A549 (cell line): ENCODE data around the gene IQCE.

ENCODE experiments used
- CHD4 ChIP-seq: fragments of 200-600 bp; sonication (generic); IDR thresholded peaks from 2 replicates; pipeline ENCODE4 v1.6.1; 2016; ENCODE audit warnings: antibody characterized with exemption, mild to moderate bottlenecking, borderline replicate concordance
- CTCF ChIP-seq: fragments of >200 bp; sonication (Bioruptor Twin); formaldehyde crosslinking; IDR thresholded peaks from 3 replicates; pipeline ENCODE4 v1.5.1; 2016
- E2F6 ChIP-seq: IDR thresholded peaks from 2 replicates; pipeline ENCODE4 v1.6.1; 2012; ENCODE audit warnings: low read depth, borderline replicate concordance
- EP300 ChIP-seq, 2 experiments: fragments of >200 bp; sonication (Bioruptor Twin); formaldehyde crosslinking; IDR thresholded peaks; 2 replicates in 1 of 2; 3 replicates in 1 of 2; pipeline ENCODE4 v1.6.1; 2016 to 2017
- GATA3 ChIP-seq: IDR thresholded peaks from 2 replicates; pipeline ENCODE4 v1.6.1; 2012; ENCODE audit warnings: borderline replicate concordance
- HOXB5 ChIP-seq: fragments of 250-450 bp; sonication (Bioruptor Pico); IDR thresholded peaks from 2 replicates; pipeline ENCODE4 v1.5.0; 2020; ENCODE audit warnings: mild to moderate bottlenecking, moderate library complexity
- MAFK ChIP-seq: fragments of 450-650 bp; IDR thresholded peaks from 2 replicates; pipeline ENCODE4 v1.6.1; 2014; ENCODE audit not compliant: partially characterized antibody
- POLR2AphosphoS2 ChIP-seq: conservative IDR thresholded peaks from 2 replicates; pipeline ENCODE4 v1.6.1; 2012; ENCODE audit warnings: low read length, improper control_type of control experiment, inconsistent platforms
- RAD21 ChIP-seq, 2 experiments: fragments of >200 bp in 1 of 2; sonication (Bioruptor Twin) in 1 of 2; formaldehyde crosslinking in 1 of 2; IDR thresholded peaks in 1 of 2; conservative IDR thresholded peaks in 1 of 2; 2 replicates in 1 of 2; 3 replicates in 1 of 2; pipeline ENCODE4 v1.6.1; 2012 to 2018; ENCODE audit warnings: inconsistent platforms in 1 of 2
- RCOR1 ChIP-seq: fragments of 150-350 bp; IDR thresholded peaks from 2 replicates; pipeline ENCODE4 v1.6.1; 2014; ENCODE audit warnings: antibody characterized with exemption, low read length, low read depth
- RFX5 ChIP-seq: fragments of 450-650 bp; IDR thresholded peaks from 2 replicates; pipeline ENCODE4 v1.7.1; 2014; ENCODE audit warnings: antibody characterized with exemption, mild to moderate bottlenecking, moderate library complexity
- ZFP36 ChIP-seq: fragments of 450-650 bp; IDR thresholded peaks from 2 replicates; pipeline ENCODE4 v1.6.1; 2014; ENCODE audit warnings: borderline replicate concordance; ENCODE audit not compliant: partially characterized antibody
- TF ChIP-seq, protein P1 (sequence below): fragments of 250-450 bp; sonication (Bioruptor Pico); IDR thresholded peaks from 2 replicates; pipeline ENCODE4 v1.5.0; 2021; ENCODE audit warnings: mild to moderate bottlenecking, moderate library complexity, borderline replicate concordance
- TF ChIP-seq, protein P2 (sequence below): fragments of 150-350 bp; IDR thresholded peaks from 2 replicates; pipeline ENCODE4 v1.6.1; 2014; ENCODE audit warnings: low read depth, mild to moderate bottlenecking, low read length

DNA sequence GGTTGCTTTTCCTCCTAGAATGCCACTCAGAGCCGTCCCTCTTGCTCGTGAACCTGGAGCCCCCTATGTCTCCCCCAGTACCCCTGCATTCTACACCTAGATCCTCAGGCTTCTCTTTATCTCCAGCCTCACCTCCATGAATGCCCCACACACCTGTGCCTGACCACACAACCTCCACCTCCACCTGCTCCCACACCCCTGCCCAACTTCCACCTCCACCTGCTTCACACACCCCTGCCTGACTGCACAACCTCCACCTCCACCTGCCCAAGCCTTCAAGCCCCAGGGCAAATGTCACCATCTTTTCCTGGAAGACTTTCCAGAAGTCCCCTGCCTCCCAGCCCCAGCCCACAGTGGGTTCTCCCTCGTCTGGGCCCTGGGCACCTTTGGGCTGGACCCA, 46.1 kb upstream of the IQCE start:
- TF ChIP-seq CTCF: no peak
- no peak for TF ChIP-seq EP300 (IDR thresholded peaks at IDR 0.05)
- no peak for TF ChIP-seq ZFP36
- TF ChIP-seq, protein P1, sequence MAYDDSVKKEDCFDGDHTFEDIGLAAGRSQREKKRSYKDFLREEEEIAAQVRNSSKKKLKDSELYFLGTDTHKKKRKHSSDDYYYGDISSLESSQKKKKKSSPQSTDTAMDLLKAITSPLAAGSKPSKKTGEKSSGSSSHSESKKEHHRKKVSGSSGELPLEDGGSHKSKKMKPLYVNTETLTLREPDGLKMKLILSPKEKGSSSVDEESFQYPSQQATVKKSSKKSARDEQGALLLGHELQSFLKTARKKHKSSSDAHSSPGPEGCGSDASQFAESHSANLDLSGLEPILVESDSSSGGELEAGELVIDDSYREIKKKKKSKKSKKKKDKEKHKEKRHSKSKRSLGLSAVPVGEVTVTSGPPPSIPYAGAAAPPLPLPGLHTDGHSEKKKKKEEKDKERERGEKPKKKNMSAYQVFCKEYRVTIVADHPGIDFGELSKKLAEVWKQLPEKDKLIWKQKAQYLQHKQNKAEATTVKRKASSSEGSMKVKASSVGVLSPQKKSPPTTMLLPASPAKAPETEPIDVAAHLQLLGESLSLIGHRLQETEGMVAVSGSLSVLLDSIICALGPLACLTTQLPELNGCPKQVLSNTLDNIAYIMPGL (CRISPR knock-in tag): no peak
- TF ChIP-seq E2F6: no peak
- TF ChIP-seq RCOR1: no peak
- TF ChIP-seq CHD4: no peak
- no peak for TF ChIP-seq RAD21 (conservative IDR thresholded peaks at IDR 0.05 in 1 of 2, IDR thresholded peaks at IDR 0.05 in 1 of 2)
- TF ChIP-seq, protein P2, sequence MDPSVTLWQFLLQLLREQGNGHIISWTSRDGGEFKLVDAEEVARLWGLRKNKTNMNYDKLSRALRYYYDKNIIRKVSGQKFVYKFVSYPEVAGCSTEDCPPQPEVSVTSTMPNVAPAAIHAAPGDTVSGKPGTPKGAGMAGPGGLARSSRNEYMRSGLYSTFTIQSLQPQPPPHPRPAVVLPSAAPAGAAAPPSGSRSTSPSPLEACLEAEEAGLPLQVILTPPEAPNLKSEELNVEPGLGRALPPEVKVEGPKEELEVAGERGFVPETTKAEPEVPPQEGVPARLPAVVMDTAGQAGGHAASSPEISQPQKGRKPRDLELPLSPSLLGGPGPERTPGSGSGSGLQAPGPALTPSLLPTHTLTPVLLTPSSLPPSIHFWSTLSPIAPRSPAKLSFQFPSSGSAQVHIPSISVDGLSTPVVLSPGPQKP: no peak
- TF ChIP-seq GATA3: no peak
- no peak for TF ChIP-seq MAFK
- TF ChIP-seq POLR2AphosphoS2: no peak
- TF ChIP-seq HOXB5: no peak
- no peak for TF ChIP-seq RFX5
